K562 (cell line): ENCODE data around the gene ELP1. TPM values are rescaled to one million over a fixed set of nuclear protein-coding genes. Genes with fewer than 3 reads are reported as not detected.
A peak's percentile ranks its signal among the peaks of the same experiment; 100 is the strongest.

Experiments used
- ASH1L ChIP-seq: fragments of 450-650 bp; IDR thresholded peaks from 2 replicates; pipeline ENCODE4 v1.6.1; 2018; ENCODE audit warnings: borderline replicate concordance, mild to moderate bottlenecking, low read depth; ENCODE audit not compliant: partially characterized antibody
- ELF2 ChIP-seq: fragments of 250-450 bp; sonication (Bioruptor Pico); IDR thresholded peaks from 2 replicates; pipeline ENCODE4 v1.5.0; 2021; ENCODE audit warnings: mild to moderate bottlenecking
- HNRNPL ChIP-seq: fragments of 200-400 bp; formaldehyde crosslinking; IDR thresholded peaks from 2 replicates; pipeline ENCODE4 v1.6.1; 2017; ENCODE audit warnings: low read depth, mild to moderate bottlenecking, low read length
- MEIS2 ChIP-seq: fragments of 450-650 bp; IDR thresholded peaks from 2 replicates; pipeline ENCODE4 v1.6.1; 2014; ENCODE audit warnings: mild to moderate bottlenecking; ENCODE audit not compliant: partially characterized antibody
- NCOA1 ChIP-seq: fragments of 450-650 bp; IDR thresholded peaks from 2 replicates; pipeline ENCODE4 v1.6.1; 2016; ENCODE audit warnings: low read depth
- SMARCA4 ChIP-seq: fragments of 450-650 bp; IDR thresholded peaks from 2 replicates; pipeline ENCODE4 v1.6.1; 2016
- TOE1 ChIP-seq, 2 experiments: fragments of 450-650 bp in 1 of 2; sonication (generic) in 1 of 2; formaldehyde crosslinking in 1 of 2; IDR thresholded peaks; 2 replicates each; pipeline versions ENCODE4 v1.7.1 to v1.8.0; 2016 to 2022; ENCODE audit warnings: borderline replicate concordance in 2 of 2, mild to moderate bottlenecking in 2 of 2, antibody characterized with exemption in 1 of 2, inconsistent platforms in 1 of 2, low read depth in 1 of 2, missing genetic modification reagents in 1 of 2, moderate library complexity in 1 of 2
- TRIM28 ChIP-seq: fragments of 450-650 bp; IDR thresholded peaks from 2 replicates; pipeline ENCODE4 v1.6.1; 2017
- WHSC1 ChIP-seq: IDR thresholded peaks from one replicate; pipeline ENCODE4 v1.6.1; 2012; ENCODE audit warnings: low read length, control low read depth, inconsistent platforms
- ZNF76 ChIP-seq: fragments of 250-450 bp; sonication (Bioruptor Pico); IDR thresholded peaks from 2 replicates; pipeline ENCODE4 v1.4.0; 2020; ENCODE audit warnings: mild to moderate bottlenecking, moderate library complexity, borderline replicate concordance
- ZNF79 ChIP-seq: fragments of 250-450 bp; sonication (Bioruptor Pico); IDR thresholded peaks from 2 replicates; pipeline ENCODE4 v1.4.0; 2020; ENCODE audit warnings: low read depth, mild to moderate bottlenecking, moderate library complexity
- polyA plus RNA-seq, 8 experiments: library from polyadenylated mRNA; depleted of rRNA in 4 of 8; stranded (reverse) in 5 of 8; unstranded in 3 of 8; fragments of >200 nt; fragmentation: Nextera tagmentation in 2 of 8; fragmentation: Illumina TruSeq in 1 of 8; extraction: Ambion mirVana in 2 of 8; extraction: Trizol in 1 of 8; gene quantifications; 2 replicates each; pipeline versions ENCODE4 v1.2.1 to v1.2.3, GENCODE V29; 2011 to 2014; ENCODE audit warnings: inconsistent platforms in 1 of 8, missing spikeins in 1 of 8
- total RNA-seq, 7 experiments: library from RNA; depleted of rRNA in 6 of 7; stranded (reverse); fragments of >200 nt in 6 of 7; fragmentation: Illumina TruSeq in 2 of 7; extraction: Trizol in 2 of 7; gene quantifications; 2 replicates each; pipeline versions ENCODE4 v1.2.1 to v1.2.3, GENCODE V29; 2011 to 2021; ENCODE audit warnings: low replicate concordance in 1 of 7
- TF ChIP-seq, protein P1 (sequence below): sonication (generic); formaldehyde crosslinking; IDR thresholded peaks from 2 replicates; pipeline ENCODE4 v1.8.0; 2023; ENCODE audit warnings: mild to moderate bottlenecking, missing genetic modification reagents
- TF ChIP-seq, protein P2 (sequence below): fragments of 250-450 bp; sonication (Bioruptor Pico); IDR thresholded peaks from 2 replicates; pipeline ENCODE4 v1.4.0; 2020
- TF ChIP-seq, protein P3 (sequence below), 2 experiments: fragments of 450-650 bp; IDR thresholded peaks; 2 replicates each; pipeline ENCODE4 v1.6.1; 2018; ENCODE audit warnings: mild to moderate bottlenecking in 2 of 2, low read depth in 1 of 2; ENCODE audit not compliant: partially characterized antibody in 2 of 2
- TF ChIP-seq, protein P4 (sequence below): fragments of 250-450 bp; sonication (Bioruptor Pico); IDR thresholded peaks from 2 replicates; pipeline ENCODE4 v1.5.0; 2022; ENCODE audit warnings: mild to moderate bottlenecking
- TF ChIP-seq, protein P5 (sequence below): fragments of 250-450 bp; sonication (Bioruptor Pico); IDR thresholded peaks from 2 replicates; pipeline ENCODE4 v1.5.0; 2021

The ELP1 gene
- total and polyA plus RNA-seq, 9 of the 15 experiments (the other 6 are each of a cell fraction or from before 2014, with no cell fraction given), result 17.0 to 48.6 (median 39.7) TPM

DNA sequence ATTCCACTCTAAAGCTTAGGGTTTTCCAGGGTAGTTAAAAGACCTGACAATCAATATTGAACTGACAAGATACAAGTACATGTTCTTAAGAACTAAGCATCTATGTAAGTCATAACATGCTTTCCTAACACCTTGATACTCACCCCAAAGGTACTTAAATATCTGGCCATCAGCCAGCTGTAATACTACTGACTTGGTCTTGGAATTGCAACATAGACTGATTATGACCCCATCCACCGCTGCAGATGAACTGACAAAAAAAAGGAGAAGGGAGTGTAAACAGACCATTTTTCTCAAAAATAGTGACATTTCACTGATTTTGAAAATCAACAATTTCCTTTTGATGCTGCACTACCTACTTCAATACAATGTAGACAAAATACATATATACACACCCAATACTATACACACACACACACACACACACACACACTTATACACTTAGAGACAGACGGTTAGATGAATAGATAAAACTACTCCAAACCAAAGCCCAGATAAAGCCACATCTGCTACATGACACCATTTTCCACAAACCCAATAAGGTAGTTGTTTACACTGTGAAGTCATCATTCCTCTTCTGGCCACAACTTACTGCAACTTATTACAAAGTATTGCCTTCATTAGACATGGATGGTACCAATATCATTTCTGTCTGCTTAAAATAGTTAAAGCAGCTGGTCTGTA lies 30.4 kb downstream of the ELP1 start (continued):
- TF ChIP-seq, protein P1, sequence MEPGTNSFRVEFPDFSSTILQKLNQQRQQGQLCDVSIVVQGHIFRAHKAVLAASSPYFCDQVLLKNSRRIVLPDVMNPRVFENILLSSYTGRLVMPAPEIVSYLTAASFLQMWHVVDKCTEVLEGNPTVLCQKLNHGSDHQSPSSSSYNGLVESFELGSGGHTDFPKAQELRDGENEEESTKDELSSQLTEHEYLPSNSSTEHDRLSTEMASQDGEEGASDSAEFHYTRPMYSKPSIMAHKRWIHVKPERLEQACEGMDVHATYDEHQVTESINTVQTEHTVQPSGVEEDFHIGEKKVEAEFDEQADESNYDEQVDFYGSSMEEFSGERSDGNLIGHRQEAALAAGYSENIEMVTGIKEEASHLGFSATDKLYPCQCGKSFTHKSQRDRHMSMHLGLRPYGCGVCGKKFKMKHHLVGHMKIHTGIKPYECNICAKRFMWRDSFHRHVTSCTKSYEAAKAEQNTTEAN (CRISPR knock-in tag), result no peak
- TF ChIP-seq TRIM28, result no peak
- TF ChIP-seq HNRNPL, result no peak
- peak; percentile 90 for TF ChIP-seq SMARCA4
- TF ChIP-seq, protein P2, sequence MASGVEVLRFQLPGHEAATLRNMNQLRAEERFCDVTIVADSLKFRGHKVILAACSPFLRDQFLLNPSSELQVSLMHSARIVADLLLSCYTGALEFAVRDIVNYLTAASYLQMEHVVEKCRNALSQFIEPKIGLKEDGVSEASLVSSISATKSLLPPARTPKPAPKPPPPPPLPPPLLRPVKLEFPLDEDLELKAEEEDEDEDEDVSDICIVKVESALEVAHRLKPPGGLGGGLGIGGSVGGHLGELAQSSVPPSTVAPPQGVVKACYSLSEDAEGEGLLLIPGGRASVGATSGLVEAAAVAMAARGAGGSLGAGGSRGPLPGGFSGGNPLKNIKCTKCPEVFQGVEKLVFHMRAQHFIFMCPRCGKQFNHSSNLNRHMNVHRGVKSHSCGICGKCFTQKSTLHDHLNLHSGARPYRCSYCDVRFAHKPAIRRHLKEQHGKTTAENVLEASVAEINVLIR (CRISPR knock-in tag), result no peak
- TF ChIP-seq NCOA1, result peak; percentile 72; the same call in 1 of the 2 replicates
- TF ChIP-seq WHSC1, result no peak
- TF ChIP-seq, protein P3, sequence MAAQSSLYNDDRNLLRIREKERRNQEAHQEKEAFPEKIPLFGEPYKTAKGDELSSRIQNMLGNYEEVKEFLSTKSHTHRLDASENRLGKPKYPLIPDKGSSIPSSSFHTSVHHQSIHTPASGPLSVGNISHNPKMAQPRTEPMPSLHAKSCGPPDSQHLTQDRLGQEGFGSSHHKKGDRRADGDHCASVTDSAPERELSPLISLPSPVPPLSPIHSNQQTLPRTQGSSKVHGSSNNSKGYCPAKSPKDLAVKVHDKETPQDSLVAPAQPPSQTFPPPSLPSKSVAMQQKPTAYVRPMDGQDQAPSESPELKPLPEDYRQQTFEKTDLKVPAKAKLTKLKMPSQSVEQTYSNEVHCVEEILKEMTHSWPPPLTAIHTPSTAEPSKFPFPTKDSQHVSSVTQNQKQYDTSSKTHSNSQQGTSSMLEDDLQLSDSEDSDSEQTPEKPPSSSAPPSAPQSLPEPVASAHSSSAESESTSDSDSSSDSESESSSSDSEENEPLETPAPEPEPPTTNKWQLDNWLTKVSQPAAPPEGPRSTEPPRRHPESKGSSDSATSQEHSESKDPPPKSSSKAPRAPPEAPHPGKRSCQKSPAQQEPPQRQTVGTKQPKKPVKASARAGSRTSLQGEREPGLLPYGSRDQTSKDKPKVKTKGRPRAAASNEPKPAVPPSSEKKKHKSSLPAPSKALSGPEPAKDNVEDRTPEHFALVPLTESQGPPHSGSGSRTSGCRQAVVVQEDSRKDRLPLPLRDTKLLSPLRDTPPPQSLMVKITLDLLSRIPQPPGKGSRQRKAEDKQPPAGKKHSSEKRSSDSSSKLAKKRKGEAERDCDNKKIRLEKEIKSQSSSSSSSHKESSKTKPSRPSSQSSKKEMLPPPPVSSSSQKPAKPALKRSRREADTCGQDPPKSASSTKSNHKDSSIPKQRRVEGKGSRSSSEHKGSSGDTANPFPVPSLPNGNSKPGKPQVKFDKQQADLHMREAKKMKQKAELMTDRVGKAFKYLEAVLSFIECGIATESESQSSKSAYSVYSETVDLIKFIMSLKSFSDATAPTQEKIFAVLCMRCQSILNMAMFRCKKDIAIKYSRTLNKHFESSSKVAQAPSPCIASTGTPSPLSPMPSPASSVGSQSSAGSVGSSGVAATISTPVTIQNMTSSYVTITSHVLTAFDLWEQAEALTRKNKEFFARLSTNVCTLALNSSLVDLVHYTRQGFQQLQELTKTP (IDR thresholded peaks at IDR 0.05; ENCODE audit: low read depth in 1 of 2, partially characterized antibody in 2 of 2), result peak; percentile 36 to 64
- TF ChIP-seq, protein P4, sequence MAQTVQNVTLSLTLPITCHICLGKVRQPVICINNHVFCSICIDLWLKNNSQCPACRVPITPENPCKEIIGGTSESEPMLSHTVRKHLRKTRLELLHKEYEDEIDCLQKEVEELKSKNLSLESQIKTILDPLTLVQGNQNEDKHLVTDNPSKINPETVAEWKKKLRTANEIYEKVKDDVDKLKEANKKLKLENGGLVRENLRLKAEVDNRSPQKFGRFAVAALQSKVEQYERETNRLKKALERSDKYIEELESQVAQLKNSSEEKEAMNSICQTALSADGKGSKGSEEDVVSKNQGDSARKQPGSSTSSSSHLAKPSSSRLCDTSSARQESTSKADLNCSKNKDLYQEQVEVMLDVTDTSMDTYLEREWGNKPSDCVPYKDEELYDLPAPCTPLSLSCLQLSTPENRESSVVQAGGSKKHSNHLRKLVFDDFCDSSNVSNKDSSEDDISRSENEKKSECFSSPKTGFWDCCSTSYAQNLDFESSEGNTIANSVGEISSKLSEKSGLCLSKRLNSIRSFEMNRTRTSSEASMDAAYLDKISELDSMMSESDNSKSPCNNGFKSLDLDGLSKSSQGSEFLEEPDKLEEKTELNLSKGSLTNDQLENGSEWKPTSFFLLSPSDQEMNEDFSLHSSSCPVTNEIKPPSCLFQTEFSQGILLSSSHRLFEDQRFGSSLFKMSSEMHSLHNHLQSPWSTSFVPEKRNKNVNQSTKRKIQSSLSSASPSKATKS (CRISPR knock-in tag), result no peak
- TF ChIP-seq, protein P5, sequence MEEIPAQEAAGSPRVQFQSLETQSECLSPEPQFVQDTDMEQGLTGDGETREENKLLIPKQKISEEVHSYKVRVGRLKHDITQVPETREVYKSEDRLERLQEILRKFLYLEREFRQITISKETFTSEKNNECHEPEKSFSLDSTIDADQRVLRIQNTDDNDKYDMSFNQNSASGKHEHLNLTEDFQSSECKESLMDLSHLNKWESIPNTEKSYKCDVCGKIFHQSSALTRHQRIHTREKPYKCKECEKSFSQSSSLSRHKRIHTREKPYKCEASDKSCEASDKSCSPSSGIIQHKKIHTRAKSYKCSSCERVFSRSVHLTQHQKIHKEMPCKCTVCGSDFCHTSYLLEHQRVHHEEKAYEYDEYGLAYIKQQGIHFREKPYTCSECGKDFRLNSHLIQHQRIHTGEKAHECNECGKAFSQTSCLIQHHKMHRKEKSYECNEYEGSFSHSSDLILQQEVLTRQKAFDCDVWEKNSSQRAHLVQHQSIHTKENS (CRISPR knock-in tag), result no peak
- TF ChIP-seq MEIS2, result peak; percentile 1
- TF ChIP-seq ELF2, result no peak
- no peak; the same call in 1 of the 2 replicates for TF ChIP-seq ZNF76 (CRISPR knock-in tag)
- TF ChIP-seq ZNF79 (CRISPR knock-in tag), result no peak
- no peak for TF ChIP-seq ASH1L
- 0 out of 2 replicates have a peak, but pooled peaks have one; percentile 39 for TF ChIP-seq TOE1 (IDR thresholded peaks at IDR 0.05; ENCODE audit: borderline replicate concordance)
- no peak for TF ChIP-seq TOE1 (CRISPR knock-in tag; IDR thresholded peaks at IDR 0.05; ENCODE audit: borderline replicate concordance, low read depth)
